Astrocyte (in vitro differentiated cells and primary cell): ENCODE results near the gene SLC10A2.

Experiments
- CTCF ChIP-seq: IDR thresholded peaks from 2 replicates; pipeline ENCODE4 v1.5.1; 2011; ENCODE audit warnings: low read depth, mild to moderate bottlenecking, inconsistent platforms, low read length, moderate library complexity; ENCODE audit not compliant: insufficient read depth
- EZH2 ChIP-seq: IDR thresholded peaks from 2 replicates; pipeline ENCODE4 v1.6.1; 2012; ENCODE audit warnings: mild to moderate bottlenecking, low read length, inconsistent platforms; ENCODE audit not compliant: insufficient read depth

- no peak for TF ChIP-seq CTCF
- no peak for TF ChIP-seq EZH2
These were observed 27.0 kb downstream of the SLC10A2 start for GRCh38 chr13:103039183-103039582.
